ENCODE results near the gene CNPY4. TPM values are rescaled to one million over a fixed set of nuclear protein-coding genes. Genes with fewer than 3 reads are reported as not detected.
A peak's percentile ranks its signal among the peaks of the same experiment; 100 is the strongest.

CNPY4 gene
- total RNA-seq, 2 experiments from 2014 or later: 20.9 to 26.7 TPM

- no peaks in the 10 kb centered on the region for H3K9me3 ChIP-seq (ENCODE audit: low read length)
- peak overlapping the region; percentile 50; the same call in 1 of the 2 replicates for H2AFZ ChIP-seq (ENCODE audit: low read length)
- intact Hi-C loops (cut with micrococcal nuclease; ENCODE audit: unreplicated experiment): no loop called here
- ChIA-PET POLR2A (interaction anchor here (0.6 to 1.2 kb wide), 6 partner anchors 9 to 233 kb away, joined by 3 to 7 read pairs (median 4); no protein-coding TSS in a partner anchor), CTCF (ENCODE audit: unreplicated experiment) (interaction anchor here (1.3 kb wide), 1 partner anchor 14 kb away, joined by 3 read pairs; the partner anchor contains the start of gene LAMTOR4)
- H3K79me2 ChIP-seq (ENCODE audit: insufficient read depth, low read depth, low read length): no peaks in the 10 kb centered on the region; the same call in 1 of the 2 replicates
- no peak overlapping the region for H3K4me3 ChIP-seq (ENCODE audit: low read depth, low read length, poor library complexity, severe bottlenecking)
- no peak for TF ChIP-seq CTCF (conservative IDR thresholded peaks at IDR 0.05; ENCODE audit: low read length)
- no peak for TF ChIP-seq EZH2phosphoT487 (IDR thresholded peaks at IDR 0.05; ENCODE audit: borderline replicate concordance, low read depth, low read length)
- DNase-seq (ENCODE audit: low spot score): peak; percentile 40
- H3K9me2 ChIP-seq (ENCODE audit: insufficient read depth, low read length): no peaks in the 10 kb centered on the region
- no peak overlapping the region for H3K27ac ChIP-seq (ENCODE audit: low read depth, low read length, poor library complexity, severe bottlenecking)
- peak overlapping the region; percentile 49 for H3K4me2 ChIP-seq (ENCODE audit: low read length)
- H3K4me1 ChIP-seq (ENCODE audit: insufficient read depth, low read length, poor library complexity, severe bottlenecking): peaks cover 34% of the 10 kb centered on the region
- no TSS peak for BruUV-seq (replicated peaks)
- H3K36me3 ChIP-seq (ENCODE audit: insufficient read depth, low read length): no peaks in the 10 kb centered on the region
- H4K20me1 ChIP-seq (ENCODE audit: insufficient read depth, low read length): no peaks in the 10 kb centered on the region
Measured at GRCh38 chr7:100163006-100163531, 43.6 kb downstream of the CNPY4 start.

DNA sequence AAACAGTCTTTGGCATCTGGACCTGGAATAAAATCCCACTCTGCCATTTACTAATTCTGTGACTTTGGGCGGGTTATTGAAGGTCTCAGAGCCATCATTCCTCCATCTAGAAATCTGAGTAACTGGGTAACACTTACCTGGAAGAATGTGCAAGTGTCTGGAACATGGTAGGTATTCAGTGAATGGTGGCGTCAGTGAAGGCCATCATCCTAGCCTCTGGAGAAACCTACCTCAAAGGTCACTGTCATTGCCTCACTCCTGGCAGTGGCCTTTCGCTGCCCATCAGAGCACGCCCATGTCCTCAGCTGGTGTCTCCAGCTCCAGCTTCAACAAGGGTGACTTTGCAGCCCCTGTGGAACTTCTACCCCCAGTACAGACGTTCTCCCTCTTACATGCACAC is 44.4 kb downstream of the CNPY4 start:
- Histone ChIP-seq H3K4me2 (ENCODE audit: low read length) (no peak overlapping the region), H3K4me3 (ENCODE audit: low read depth, low read length, poor library complexity, severe bottlenecking) (no peak overlapping the region), H3K9me2 (ENCODE audit: insufficient read depth, low read length) (no peaks in the 10 kb centered on the region), H3K4me1 (ENCODE audit: insufficient read depth, low read length, poor library complexity, severe bottlenecking) (peaks cover 40% of the 10 kb centered on the region), H2AFZ (ENCODE audit: low read length) (no peak overlapping the region), H3K79me2 (ENCODE audit: insufficient read depth, low read depth, low read length) (no peaks in the 10 kb centered on the region), H4K20me1 (ENCODE audit: insufficient read depth, low read length) (no peaks in the 10 kb centered on the region), H3K27ac (ENCODE audit: low read depth, low read length, poor library complexity, severe bottlenecking) (no peak overlapping the region), H3K36me3 (ENCODE audit: insufficient read depth, low read length) (no peaks in the 10 kb centered on the region), H3K9me3 (ENCODE audit: low read length) (no peaks in the 10 kb centered on the region)
- BruUV-seq (replicated peaks): no TSS peak
- ChIA-PET POLR2A (interaction anchor here (0.6 to 1.2 kb wide), 6 partner anchors 9 to 232 kb away, joined by 3 to 7 read pairs (median 4); no protein-coding TSS in a partner anchor), CTCF (ENCODE audit: unreplicated experiment) (interaction anchor here (1.3 kb wide), 1 partner anchor 15 kb away, joined by 3 read pairs; the partner anchor contains the start of gene LAMTOR4)
- intact Hi-C loops (cut with micrococcal nuclease; ENCODE audit: unreplicated experiment): no loop called here
- TF ChIP-seq EZH2phosphoT487 (IDR thresholded peaks at IDR 0.05; ENCODE audit: borderline replicate concordance, low read depth, low read length): no peak
- no peak for TF ChIP-seq CTCF (conservative IDR thresholded peaks at IDR 0.05; ENCODE audit: low read length)
- no peak for DNase-seq (ENCODE audit: low spot score)

DNA sequence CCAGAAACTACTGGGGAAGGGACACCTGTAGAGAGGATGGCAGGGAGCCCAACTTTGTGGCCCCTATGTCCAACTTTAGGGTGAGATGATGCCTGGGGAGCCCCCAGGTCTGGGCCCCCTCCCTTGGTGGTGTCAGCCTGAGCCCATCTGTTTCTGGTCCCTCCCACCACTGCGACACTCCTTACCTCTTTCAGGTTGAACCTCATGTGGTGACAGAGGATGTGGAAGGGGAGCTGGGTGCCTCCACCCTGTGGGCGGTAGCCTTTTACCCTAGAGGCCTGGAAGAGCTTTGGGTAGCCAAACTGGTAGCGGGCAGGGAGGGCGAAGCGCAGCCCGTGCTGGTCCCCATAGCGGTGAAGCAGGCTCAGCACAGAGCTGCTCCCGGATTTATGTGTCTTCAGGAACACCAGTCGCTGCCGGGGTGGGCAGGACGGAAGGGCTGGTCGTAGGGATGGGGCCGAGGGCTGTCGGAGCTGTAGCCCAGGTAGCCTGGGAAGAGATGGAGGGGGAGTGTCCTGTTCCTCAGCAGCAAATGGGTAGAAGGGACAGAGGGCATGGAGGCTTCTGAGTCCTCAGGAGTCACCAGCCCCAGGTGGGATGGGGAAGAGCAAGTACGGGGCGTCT is 47.0 kb downstream of the CNPY4 start:
- Histone ChIP-seq H2AFZ (ENCODE audit: low read length) (no peak overlapping the region), H3K4me2 (ENCODE audit: low read length) (no peak overlapping the region), H3K4me1 (ENCODE audit: insufficient read depth, low read length, poor library complexity, severe bottlenecking) (peaks cover 60% of the 10 kb centered on the region), H3K36me3 (ENCODE audit: insufficient read depth, low read length) (no peaks in the 10 kb centered on the region), H3K79me2 (ENCODE audit: insufficient read depth, low read depth, low read length) (no peaks in the 10 kb centered on the region), H3K4me3 (ENCODE audit: low read depth, low read length, poor library complexity, severe bottlenecking) (no peak overlapping the region), H3K27ac (ENCODE audit: low read depth, low read length, poor library complexity, severe bottlenecking) (no peak overlapping the region), H3K9me2 (ENCODE audit: insufficient read depth, low read length) (no peaks in the 10 kb centered on the region), H3K9me3 (ENCODE audit: low read length) (no peaks in the 10 kb centered on the region), H4K20me1 (ENCODE audit: insufficient read depth, low read length) (no peaks in the 10 kb centered on the region)
- BruUV-seq (replicated peaks): no TSS peak
- intact Hi-C loops (cut with micrococcal nuclease; ENCODE audit: unreplicated experiment): no loop called here
- CTCF ChIA-PET (ENCODE audit: unreplicated experiment): no interaction called here
- TF ChIP-seq CTCF (conservative IDR thresholded peaks at IDR 0.05; ENCODE audit: low read length) (no peak), EZH2phosphoT487 (IDR thresholded peaks at IDR 0.05; ENCODE audit: borderline replicate concordance, low read depth, low read length) (no peak)
- DNase-seq (ENCODE audit: low spot score): no peak
- POLR2A ChIA-PET: no interaction called here

Measured in OCI-LY7 (cell line).